ENCODE measurements around the gene NFATC3. TPM values are rescaled to one million over a fixed set of nuclear protein-coding genes. Genes with fewer than 3 reads are reported as not detected.
"Not testable (repeated sequence)": the region's sequence is repeated elsewhere in the genome, so short reads cannot be mapped to it uniquely, and the experiment has no call there.

Gene NFATC3
- total RNA-seq, 4 donors from 2014 or later = 27.5 to 107 (median 41.6) TPM

- no peak overlapping the region for H3K27ac ChIP-seq
- TF ChIP-seq CTCF (IDR thresholded peaks at IDR 0.05) (no peak), EP300 (IDR thresholded peaks at IDR 0.05; ENCODE audit: low read depth) (no peak), POLR2A (IDR thresholded peaks at IDR 0.05) (no peak), POLR2AphosphoS5 (IDR thresholded peaks at IDR 0.05) (no peak)
- H3K4me3 ChIP-seq = no peak overlapping the region
- peaks cover 0 to 89% (median 35%) of the 10 kb centered on the region in 4 donors for H3K4me1 ChIP-seq
- in situ Hi-C loops (cut with MboI; ENCODE audit: low pct_ligation_motif_present in 1 of 4, low pct_unique_long_range_greater_than_20kb in 1 of 4, low sequenced_read_pairs in 3 of 4) (loop anchor here in 1 of 4 donors (25.0 kb wide), 1 partner anchor 147 kb away; the partner anchor contains the start of genes ESRP2 and PLA2G15), intact Hi-C loops (cut with DNase I; ENCODE audit: low total_unique reads) (no loop called here)
- no peaks in the 10 kb centered on the region for H3K9me3 ChIP-seq
- H3K27me3 ChIP-seq = no peaks in the 10 kb centered on the region
- DNase-seq = no peak
- WGBS, 2 donors (ENCODE audit: low coverage in 1 of 2) = 38 to 42% methylated on average over 3 of the region's 3 CpGs
- no peaks in the 10 kb centered on the region for H3K36me3 ChIP-seq
Observed at GRCh38 chr16:68090130-68090529, 5.0 kb downstream of the NFATC3 start.

GRCh38 chr16:68090533-68090932 lies 5.4 kb downstream of the NFATC3 start:
- DNase-seq = no peak
- TF ChIP-seq EP300 (IDR thresholded peaks at IDR 0.05; ENCODE audit: low read depth) = no peak
- no peak for TF ChIP-seq POLR2AphosphoS5 (IDR thresholded peaks at IDR 0.05)
- no peak for TF ChIP-seq POLR2A (IDR thresholded peaks at IDR 0.05)
- no peak for TF ChIP-seq CTCF (IDR thresholded peaks at IDR 0.05)
- intact Hi-C loops (cut with DNase I; ENCODE audit: low total_unique reads) = no loop called here
- H3K27me3 ChIP-seq = no peaks in the 10 kb centered on the region
- in situ Hi-C loops (cut with MboI; ENCODE audit: low pct_ligation_motif_present in 1 of 4, low pct_unique_long_range_greater_than_20kb in 1 of 4, low sequenced_read_pairs in 3 of 4) = loop anchor here in 1 of 4 donors (25.0 kb wide), 1 partner anchor 147 kb away; the partner anchor contains the start of genes ESRP2 and PLA2G15
- no peak overlapping the region for H3K4me3 ChIP-seq
- H3K4me1 ChIP-seq = peaks cover 0 to 89% (median 35%) of the 10 kb centered on the region in 4 donors
- 56 to 58% methylated on average over 3 of the region's 3 CpGs for WGBS, 2 donors (ENCODE audit: low coverage in 1 of 2)
- H3K36me3 ChIP-seq = no peaks in the 10 kb centered on the region
- no peak overlapping the region for H3K27ac ChIP-seq
- H3K9me3 ChIP-seq = no peaks in the 10 kb centered on the region

- Histone ChIP-seq H3K36me3 (no peaks in the 10 kb centered on the region), H3K27me3 (no peaks in the 10 kb centered on the region), H3K27ac (peak overlapping the region in 1 of 4 donors; percentile 18), H3K9me3 (no peaks in the 10 kb centered on the region), H3K4me3 (no peak overlapping the region), H3K4me1 (peaks cover 0 to 83% (median 35%) of the 10 kb centered on the region in 4 donors)
- TF ChIP-seq POLR2A (IDR thresholded peaks at IDR 0.05) (no peak), EP300 (IDR thresholded peaks at IDR 0.05; ENCODE audit: low read depth) (no peak), CTCF (IDR thresholded peaks at IDR 0.05) (no peak), POLR2AphosphoS5 (IDR thresholded peaks at IDR 0.05) (no peak)
- in situ Hi-C loops (cut with MboI; ENCODE audit: low pct_ligation_motif_present in 1 of 4, low pct_unique_long_range_greater_than_20kb in 1 of 4, low sequenced_read_pairs in 3 of 4) = loop anchor here in 1 of 4 donors (25.0 kb wide), 1 partner anchor 146 kb away; the partner anchor contains the start of genes ESRP2 and PLA2G15
- no peak for DNase-seq
- intact Hi-C loops (cut with DNase I; ENCODE audit: low total_unique reads) = no loop called here
- WGBS, 2 donors (ENCODE audit: low coverage in 1 of 2) = 43 to 91% methylated on average over 1 to 5 of the region's 5 CpGs
Observed at GRCh38 chr16:68091380-68092261, 6.5 kb downstream of the NFATC3 start.

- intact Hi-C loops (cut with DNase I; ENCODE audit: low total_unique reads); DNase-seq; H3K36me3 ChIP-seq; H3K27me3 ChIP-seq; H3K9me3 ChIP-seq; H3K27ac ChIP-seq; H3K4me3 ChIP-seq: not testable (repeated sequence)
- in situ Hi-C loops (cut with MboI; ENCODE audit: low pct_ligation_motif_present in 1 of 4, low pct_unique_long_range_greater_than_20kb in 1 of 4, low sequenced_read_pairs in 3 of 4) = loop anchor here in 1 of 4 donors (25.0 kb wide), 1 partner anchor 145 kb away; the partner anchor contains the start of genes ESRP2 and PLA2G15
- 91 to 96% methylated on average over 4 to 10 of the region's 10 CpGs for WGBS, 2 donors (ENCODE audit: low coverage in 1 of 2)
- peaks cover 0 to 82% (median 30%) of the 10 kb centered on the region in 4 donors for H3K4me1 ChIP-seq
Observed at GRCh38 chr16:68092275-68092674, 7.1 kb downstream of the NFATC3 start.
